K562 (cell line): ENCODE data around the gene FBXL12. TPM values are rescaled to one million over a fixed set of nuclear protein-coding genes. Genes with fewer than 3 reads are reported as not detected.
A peak's percentile ranks its signal among the peaks of the same experiment; 100 is the strongest.

Source experiments
- ARID3A ChIP-seq: IDR thresholded peaks from 2 replicates; pipeline ENCODE4 v1.6.1; 2012; ENCODE audit warnings: low read depth, low read length, improper control_type of control experiment, borderline replicate concordance
- E2F1 ChIP-seq: sonication (generic); formaldehyde crosslinking; IDR thresholded peaks from 2 replicates; pipeline ENCODE4 v1.8.1; 2023; ENCODE audit warnings: mild to moderate bottlenecking, missing genetic modification reagents, moderate library complexity
- IRF1 ChIP-seq: sonication (generic); formaldehyde crosslinking; IDR thresholded peaks from 2 replicates; pipeline ENCODE4 v1.8.0; 2022; ENCODE audit warnings: missing genetic modification reagents, mild to moderate bottlenecking, borderline replicate concordance
- RBM34 ChIP-seq: fragments of 200-400 bp; formaldehyde crosslinking; IDR thresholded peaks from 2 replicates; pipeline ENCODE4 v1.6.1; 2018; ENCODE audit warnings: low read length, borderline replicate concordance; ENCODE audit not compliant: insufficient read depth
- SIRT6 ChIP-seq: IDR thresholded peaks from one replicate; pipeline ENCODE4 v1.6.1; 2012; ENCODE audit warnings: low read depth, mild to moderate bottlenecking, control low read depth, inconsistent platforms, low read length, moderate library complexity
- polyA plus RNA-seq, 8 experiments: library from polyadenylated mRNA; depleted of rRNA in 4 of 8; stranded (reverse) in 5 of 8; unstranded in 3 of 8; fragments of >200 nt; fragmentation: Nextera tagmentation in 2 of 8; fragmentation: Illumina TruSeq in 1 of 8; extraction: Ambion mirVana in 2 of 8; extraction: Trizol in 1 of 8; gene quantifications; 2 replicates each; pipeline versions ENCODE4 v1.2.1 to v1.2.3, GENCODE V29; 2011 to 2014; ENCODE audit warnings: inconsistent platforms in 1 of 8, missing spikeins in 1 of 8
- total RNA-seq, 7 experiments: library from RNA; depleted of rRNA in 6 of 7; stranded (reverse); fragments of >200 nt in 6 of 7; fragmentation: Illumina TruSeq in 2 of 7; extraction: Trizol in 2 of 7; gene quantifications; 2 replicates each; pipeline versions ENCODE4 v1.2.1 to v1.2.3, GENCODE V29; 2011 to 2021; ENCODE audit warnings: low replicate concordance in 1 of 7

Gene FBXL12
- total and polyA plus RNA-seq, 9 of the 15 experiments (the other 6 are each of a cell fraction or from before 2014, with no cell fraction given) = 2.7 to 40.5 (median 26.5) TPM

- TF ChIP-seq ARID3A (peak; percentile 98), RBM34 (no peak), IRF1 (CRISPR knock-in tag) (no peak), SIRT6 (no peak), E2F1 (CRISPR knock-in tag) (no peak)
Measured at GRCh38 chr19:9796113-9796773, 22.6 kb downstream of the FBXL12 start (continued).
